Progenitor cell of endocrine pancreas (in vitro differentiated cells): ENCODE measurements around the gene UBE2G2. TPM values are rescaled to one million over a fixed set of nuclear protein-coding genes. Genes with fewer than 3 reads are reported as not detected.

Experiments used
- DNase-seq: peaks from one replicate; pipeline ENCODE4 v3.0.0; 2021; ENCODE audit warnings: low spot score; ENCODE audit not compliant: unreplicated experiment
- H3K27ac Mint-ChIP-seq: 2 replicates; pipeline ENCODE4 v1.8.0; 2021; ENCODE audit warnings: mild to moderate bottlenecking, moderate library complexity, mixed read lengths
- H3K27me3 Mint-ChIP-seq: 2 replicates; pipeline ENCODE4 v1.8.0; 2021; ENCODE audit warnings: mixed read lengths
- H3K36me3 Mint-ChIP-seq: 2 replicates; pipeline ENCODE4 v1.8.0; 2022; ENCODE audit warnings: mixed read lengths; ENCODE audit not compliant: insufficient read depth
- H3K4me1 Mint-ChIP-seq: 2 replicates; pipeline ENCODE4 v1.8.0; 2021; ENCODE audit warnings: low read depth, mixed read lengths
- H3K4me3 Mint-ChIP-seq: 2 replicates; pipeline ENCODE4 v1.8.0; 2021; ENCODE audit warnings: low read depth, mild to moderate bottlenecking, moderate library complexity, mixed read lengths
- H3K9me3 Mint-ChIP-seq: 2 replicates; pipeline ENCODE4 v1.8.0; 2021; ENCODE audit warnings: low read depth, mixed read lengths
- total RNA-seq: library from RNA; stranded (reverse); gene quantifications from 2 replicates; pipeline ENCODE4 v1.2.1, GENCODE V29; 2021
- TF ChIP-seq, protein P1 (sequence below): fragments of 200-600 bp; sonication (generic); IDR thresholded peaks from one replicate; pipeline ENCODE4 v1.5.0; 2021; ENCODE audit warnings: antibody characterized with exemption, mild to moderate bottlenecking; ENCODE audit not compliant: unreplicated experiment

Gene UBE2G2
- total RNA-seq, 1 donor from 2014 or later = 78.7 TPM

DNA sequence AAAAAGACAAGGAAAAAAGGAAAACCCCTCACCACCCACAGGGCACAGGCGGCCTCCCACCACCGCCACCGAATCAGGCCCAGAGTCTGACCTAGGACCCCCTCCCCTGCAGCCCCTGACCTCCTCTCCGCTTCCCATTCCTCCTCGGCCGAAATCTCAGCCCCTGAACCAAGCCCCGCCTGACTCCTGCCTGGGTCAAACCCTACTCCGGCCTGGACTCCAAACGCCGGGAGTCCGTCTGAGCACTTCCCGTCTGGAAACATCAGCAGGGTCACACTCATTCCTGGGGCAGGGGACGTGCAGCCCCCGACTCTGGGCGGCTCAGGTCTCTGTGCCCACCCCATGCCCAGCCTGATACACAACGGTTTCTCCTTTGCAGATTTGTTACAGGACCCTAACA lies 42.6 kb upstream of the UBE2G2 start:
- Mint-ChIP-seq H3K27me3 (peaks cover 21% of the 10 kb centered on the region), H3K4me1 (peaks cover 6% of the 10 kb centered on the region), H3K27ac (no peak overlapping the region), H3K4me3 (no peak overlapping the region), H3K9me3 (no peaks in the 10 kb centered on the region), H3K36me3 (peaks cover 3% of the 10 kb centered on the region)
- DNase-seq = no peak
- TF ChIP-seq, protein P1, sequence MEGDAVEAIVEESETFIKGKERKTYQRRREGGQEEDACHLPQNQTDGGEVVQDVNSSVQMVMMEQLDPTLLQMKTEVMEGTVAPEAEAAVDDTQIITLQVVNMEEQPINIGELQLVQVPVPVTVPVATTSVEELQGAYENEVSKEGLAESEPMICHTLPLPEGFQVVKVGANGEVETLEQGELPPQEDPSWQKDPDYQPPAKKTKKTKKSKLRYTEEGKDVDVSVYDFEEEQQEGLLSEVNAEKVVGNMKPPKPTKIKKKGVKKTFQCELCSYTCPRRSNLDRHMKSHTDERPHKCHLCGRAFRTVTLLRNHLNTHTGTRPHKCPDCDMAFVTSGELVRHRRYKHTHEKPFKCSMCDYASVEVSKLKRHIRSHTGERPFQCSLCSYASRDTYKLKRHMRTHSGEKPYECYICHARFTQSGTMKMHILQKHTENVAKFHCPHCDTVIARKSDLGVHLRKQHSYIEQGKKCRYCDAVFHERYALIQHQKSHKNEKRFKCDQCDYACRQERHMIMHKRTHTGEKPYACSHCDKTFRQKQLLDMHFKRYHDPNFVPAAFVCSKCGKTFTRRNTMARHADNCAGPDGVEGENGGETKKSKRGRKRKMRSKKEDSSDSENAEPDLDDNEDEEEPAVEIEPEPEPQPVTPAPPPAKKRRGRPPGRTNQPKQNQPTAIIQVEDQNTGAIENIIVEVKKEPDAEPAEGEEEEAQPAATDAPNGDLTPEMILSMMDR = no peak

DNA sequence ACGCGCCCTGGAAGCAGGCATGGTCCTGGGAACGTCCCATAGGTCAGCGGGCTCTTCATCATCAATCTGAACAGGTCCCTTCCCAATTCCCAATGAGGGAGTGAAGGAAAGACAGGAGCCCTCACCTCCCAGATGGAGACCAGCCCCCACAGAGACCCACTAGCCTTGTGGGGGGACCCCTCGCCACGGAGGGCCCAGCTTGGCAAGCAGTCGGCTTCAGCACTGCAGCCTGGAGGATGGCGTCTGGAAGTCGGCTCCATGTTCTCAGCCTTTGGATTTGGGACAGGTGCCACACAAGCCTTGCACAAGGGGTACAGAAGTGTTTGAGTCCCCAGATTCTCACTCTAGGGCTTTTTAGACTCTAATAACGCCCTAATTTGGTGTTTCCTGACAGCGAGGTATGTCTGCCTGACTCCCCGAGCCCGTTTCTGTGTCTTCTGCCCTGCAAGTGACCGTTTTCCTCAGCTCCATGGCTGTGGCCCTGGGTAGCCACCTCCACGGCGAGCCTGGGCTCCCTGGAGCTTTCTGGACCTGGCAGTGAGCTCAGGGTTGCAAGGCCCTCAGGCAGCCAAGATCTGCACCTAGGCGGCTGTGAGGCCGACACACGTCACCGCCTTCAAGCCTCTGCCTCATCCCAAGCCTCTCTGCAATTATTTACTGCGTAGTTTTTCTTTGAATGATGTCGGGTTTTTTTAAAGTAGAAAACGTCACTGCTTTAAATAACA lies 41.3 kb upstream of the UBE2G2 start:
- Mint-ChIP-seq H3K4me3 (no peak overlapping the region), H3K9me3 (no peaks in the 10 kb centered on the region), H3K36me3 (no peaks in the 10 kb centered on the region), H3K4me1 (peaks cover 6% of the 10 kb centered on the region), H3K27me3 (peaks cover 21% of the 10 kb centered on the region), H3K27ac (no peak overlapping the region)
- TF ChIP-seq, protein P1 = no peak
- DNase-seq = no peak

DNA sequence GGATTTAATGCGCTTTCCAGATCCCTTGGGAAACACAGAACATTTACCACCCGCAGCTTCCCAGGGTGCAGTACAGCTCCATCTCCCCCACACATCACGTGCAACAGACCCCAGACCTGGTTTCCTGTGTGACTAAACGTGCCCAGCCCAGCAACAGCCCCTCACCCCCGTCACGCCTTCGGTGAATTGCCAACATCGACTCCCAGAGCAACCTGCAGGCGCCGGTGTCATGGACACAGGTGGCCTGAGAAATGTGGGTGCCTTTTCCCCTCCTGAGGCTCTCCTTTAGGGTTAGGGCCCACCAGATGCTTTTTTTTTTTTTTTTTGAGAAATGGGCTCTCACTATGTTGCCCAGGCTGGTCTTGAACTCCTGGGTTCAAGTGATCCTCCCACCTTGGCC lies 40.5 kb upstream of the UBE2G2 start:
- H3K9me3 Mint-ChIP-seq = no peaks in the 10 kb centered on the region
- no peak for DNase-seq
- peaks cover 6% of the 10 kb centered on the region for H3K4me1 Mint-ChIP-seq
- no peak overlapping the region for H3K27ac Mint-ChIP-seq
- no peak overlapping the region for H3K4me3 Mint-ChIP-seq
- H3K27me3 Mint-ChIP-seq = peaks cover 21% of the 10 kb centered on the region
- TF ChIP-seq, protein P1 = no peak
- H3K36me3 Mint-ChIP-seq = no peaks in the 10 kb centered on the region

DNA sequence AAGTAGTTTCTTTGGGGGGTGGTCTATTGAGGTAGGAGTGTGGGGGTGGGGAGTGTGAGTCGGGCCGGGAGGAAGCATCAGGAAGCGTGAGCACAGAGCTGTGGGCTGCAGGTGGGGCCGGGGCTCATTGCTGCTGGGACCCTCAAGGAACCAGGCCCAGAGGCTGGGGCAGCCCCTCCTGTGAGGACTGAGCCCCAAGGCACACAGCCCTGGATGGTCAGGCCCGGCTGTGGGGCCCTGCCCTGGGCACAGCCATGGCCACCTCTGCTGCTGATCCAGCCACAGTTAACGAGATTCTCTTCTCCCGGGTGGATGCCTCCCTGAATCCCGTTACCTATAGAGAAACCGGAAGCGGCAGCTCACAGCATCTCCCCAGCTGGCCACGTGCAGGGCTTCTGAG lies 39.2 kb upstream of the UBE2G2 start:
- TF ChIP-seq, protein P1 = no peak
- H3K4me3 Mint-ChIP-seq = no peak overlapping the region
- no peaks in the 10 kb centered on the region for H3K36me3 Mint-ChIP-seq

DNA sequence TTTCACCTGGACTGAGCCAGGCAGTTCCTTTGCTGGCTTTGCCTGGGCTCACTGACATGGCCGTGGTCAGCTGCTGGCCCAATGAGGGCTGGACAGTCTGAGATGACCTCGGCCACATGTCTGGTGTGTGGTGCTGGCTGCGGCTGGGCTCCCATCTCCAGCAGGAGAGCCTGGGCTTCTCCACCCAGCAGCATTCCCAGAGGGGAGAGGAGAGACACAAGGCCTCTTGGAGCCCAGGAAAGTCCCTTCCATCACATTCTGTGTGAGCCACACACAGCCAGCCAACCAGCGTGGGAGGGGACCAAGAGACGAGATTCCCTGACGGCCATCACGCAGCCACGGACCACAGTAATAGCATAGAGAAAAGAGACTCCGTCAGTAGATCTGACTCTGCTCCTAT lies 37.3 kb upstream of the UBE2G2 start:
- no peak overlapping the region for H3K27ac Mint-ChIP-seq
- no peaks in the 10 kb centered on the region for H3K36me3 Mint-ChIP-seq
- TF ChIP-seq, protein P1 = no peak
- no peak overlapping the region for H3K4me3 Mint-ChIP-seq
- DNase-seq = no peak
- H3K9me3 Mint-ChIP-seq = no peaks in the 10 kb centered on the region
- H3K27me3 Mint-ChIP-seq = peaks cover 16% of the 10 kb centered on the region
- H3K4me1 Mint-ChIP-seq = no peaks in the 10 kb centered on the region

More for the DNA sequence above, 39.2 kb upstream of the UBE2G2 start:
- Mint-ChIP-seq H3K9me3 (no peaks in the 10 kb centered on the region), H3K27ac (no peak overlapping the region), H3K4me1 (no peaks in the 10 kb centered on the region), H3K27me3 (peaks cover 21% of the 10 kb centered on the region)
- no peak for DNase-seq
